Mucosa of descending colon (tissue), 3 donors: ENCODE results near the gene SLC10A3. TPM values are rescaled to one million over a fixed set of nuclear protein-coding genes. Genes with fewer than 3 reads are reported as not detected.

Source experiments
- ATAC-seq: fragments of 200-7000 bp; cut with Tn5 transposase; one replicate; pipeline ENCODE4 v1.9.1; 2020; ENCODE audit warnings: mild to moderate bottlenecking, moderate library complexity
- DNase-seq, 3 donors: peaks; one replicate each; pipeline ENCODE4 v3.0.0-alpha.2; 2020
- H3K36me3 ChIP-seq: fragments of 200-600 bp; one replicate; pipeline ENCODE4 v1.8.0; 2021; ENCODE audit warnings: low read depth, mild to moderate bottlenecking
- H3K4me1 ChIP-seq: fragments of 200-600 bp; one replicate; pipeline ENCODE4 v1.8.0; 2021; ENCODE audit warnings: low read depth, mild to moderate bottlenecking
- H3K4me3 ChIP-seq: fragments of 200-600 bp; one replicate; pipeline ENCODE4 v1.8.0; 2021; ENCODE audit warnings: mild to moderate bottlenecking
- H3K9me3 ChIP-seq: fragments of 200-600 bp; one replicate; pipeline ENCODE4 v1.8.0; 2021; ENCODE audit warnings: mild to moderate bottlenecking
- intact Hi-C, 2 donors: fragments of 100-400 bp; cut with DNase I in 1 of 2; cut with micrococcal nuclease in 1 of 2; formaldehyde crosslinking; loops; one replicate each; pipeline versions ENCODE4 v1.11.0 to v1.11.1; 2022; cut with DNase I, micrococcal nuclease
- total RNA-seq, 3 donors: library from RNA; stranded (reverse); fragmentation: NEBNext Ultra II Directional in 2 of 3; extraction: Animal tissue kit (Norgen Biotek cat#: 25700) in 2 of 3; gene quantifications; one replicate each; pipeline versions ENCODE4 v1.2.1 to v1.2.4, GENCODE V29; 2021 to 2023
- TF ChIP-seq, protein P1 (sequence below): fragments of 200-600 bp; IDR thresholded peaks from one replicate; pipeline ENCODE4 v1.8.0; 2022; ENCODE audit warnings: antibody characterized with exemption, mild to moderate bottlenecking
- donor health status: DM: no; HTN: no; CAD: no; lungs with moderate emphysema.
- donor health status: DM: no; HTN: no; CAD: no.
- donor health status: DM: no; HTN: yes; CAD: no.

Gene SLC10A3
- total RNA-seq, 3 donors from 2014 or later: 26.2 to 30.6 (median 28.0) TPM

DNA sequence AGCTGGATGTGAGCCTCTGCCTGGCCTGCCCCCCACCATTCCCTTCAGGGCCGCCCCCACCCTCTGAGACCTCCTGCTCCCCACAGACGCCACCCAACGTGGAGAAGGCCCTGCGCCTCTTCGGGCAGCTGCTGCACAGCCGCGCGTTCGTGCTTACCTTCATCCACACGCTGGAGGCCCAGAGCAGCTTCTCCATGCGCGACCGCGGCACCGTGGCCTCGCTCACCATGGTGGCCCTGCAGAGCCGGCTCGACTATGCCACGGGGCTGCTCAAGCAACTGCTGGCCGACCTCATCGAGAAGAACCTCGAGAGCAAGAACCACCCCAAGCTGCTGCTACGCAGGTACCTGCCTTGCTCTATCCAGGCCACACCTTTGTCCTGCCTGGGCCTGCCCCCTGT is 22.2 kb downstream of the SLC10A3 start:
- TF ChIP-seq, protein P1, sequence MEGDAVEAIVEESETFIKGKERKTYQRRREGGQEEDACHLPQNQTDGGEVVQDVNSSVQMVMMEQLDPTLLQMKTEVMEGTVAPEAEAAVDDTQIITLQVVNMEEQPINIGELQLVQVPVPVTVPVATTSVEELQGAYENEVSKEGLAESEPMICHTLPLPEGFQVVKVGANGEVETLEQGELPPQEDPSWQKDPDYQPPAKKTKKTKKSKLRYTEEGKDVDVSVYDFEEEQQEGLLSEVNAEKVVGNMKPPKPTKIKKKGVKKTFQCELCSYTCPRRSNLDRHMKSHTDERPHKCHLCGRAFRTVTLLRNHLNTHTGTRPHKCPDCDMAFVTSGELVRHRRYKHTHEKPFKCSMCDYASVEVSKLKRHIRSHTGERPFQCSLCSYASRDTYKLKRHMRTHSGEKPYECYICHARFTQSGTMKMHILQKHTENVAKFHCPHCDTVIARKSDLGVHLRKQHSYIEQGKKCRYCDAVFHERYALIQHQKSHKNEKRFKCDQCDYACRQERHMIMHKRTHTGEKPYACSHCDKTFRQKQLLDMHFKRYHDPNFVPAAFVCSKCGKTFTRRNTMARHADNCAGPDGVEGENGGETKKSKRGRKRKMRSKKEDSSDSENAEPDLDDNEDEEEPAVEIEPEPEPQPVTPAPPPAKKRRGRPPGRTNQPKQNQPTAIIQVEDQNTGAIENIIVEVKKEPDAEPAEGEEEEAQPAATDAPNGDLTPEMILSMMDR: no peak
- H3K9me3 ChIP-seq: no peaks in the 10 kb centered on the region
- no peaks in the 10 kb centered on the region for H3K36me3 ChIP-seq
- ATAC-seq: no peak
- intact Hi-C loops: no loop called here
- H3K4me3 ChIP-seq: no peak overlapping the region
- no peaks in the 10 kb centered on the region for H3K4me1 ChIP-seq
- DNase-seq: no peak

DNA sequence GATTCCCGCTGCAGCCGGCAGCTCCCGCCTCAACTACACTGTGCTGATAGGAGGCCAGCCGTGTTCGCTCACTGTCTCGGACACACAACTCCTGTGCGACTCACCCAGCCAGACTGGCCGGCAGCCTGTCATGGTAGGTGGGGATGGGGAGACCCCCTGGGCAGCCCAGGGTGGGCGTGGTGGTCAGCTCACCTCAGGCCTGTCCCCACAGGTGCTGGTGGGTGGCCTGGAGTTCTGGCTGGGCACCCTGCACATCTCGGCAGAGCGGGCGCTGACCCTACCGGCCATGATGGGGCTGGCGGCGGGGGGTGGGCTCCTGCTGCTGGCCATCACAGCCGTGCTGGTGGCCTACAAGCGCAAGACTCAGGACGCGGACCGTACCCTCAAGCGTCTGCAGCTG is 22.9 kb downstream of the SLC10A3 start:
- ATAC-seq: no peak
- H3K9me3 ChIP-seq: no peaks in the 10 kb centered on the region
- DNase-seq: no peak
- intact Hi-C loops: no loop called here
- no peaks in the 10 kb centered on the region for H3K4me1 ChIP-seq
- no peaks in the 10 kb centered on the region for H3K36me3 ChIP-seq
- H3K4me3 ChIP-seq: no peak overlapping the region
- TF ChIP-seq, protein P1: no peak

- DNase-seq (no peak), ATAC-seq (no peak)
- TF ChIP-seq, protein P1: no peak
- Histone ChIP-seq H3K4me3 (no peak overlapping the region), H3K4me1 (no peaks in the 10 kb centered on the region), H3K9me3 (no peaks in the 10 kb centered on the region), H3K36me3 (no peaks in the 10 kb centered on the region)
- intact Hi-C loops: no loop called here
These were observed 23.5 kb downstream of the SLC10A3 start for GRCh38 chrX:154466907-154467306.

GRCh38 chrX:154466036-154466435 is 24.4 kb downstream of the SLC10A3 start:
- Histone ChIP-seq H3K36me3 (no peaks in the 10 kb centered on the region), H3K9me3 (no peaks in the 10 kb centered on the region), H3K4me3 (no peak overlapping the region), H3K4me1 (no peaks in the 10 kb centered on the region)
- TF ChIP-seq, protein P1: no peak
- ATAC-seq: no peak
- no peak for DNase-seq
- intact Hi-C loops: no loop called here

DNA sequence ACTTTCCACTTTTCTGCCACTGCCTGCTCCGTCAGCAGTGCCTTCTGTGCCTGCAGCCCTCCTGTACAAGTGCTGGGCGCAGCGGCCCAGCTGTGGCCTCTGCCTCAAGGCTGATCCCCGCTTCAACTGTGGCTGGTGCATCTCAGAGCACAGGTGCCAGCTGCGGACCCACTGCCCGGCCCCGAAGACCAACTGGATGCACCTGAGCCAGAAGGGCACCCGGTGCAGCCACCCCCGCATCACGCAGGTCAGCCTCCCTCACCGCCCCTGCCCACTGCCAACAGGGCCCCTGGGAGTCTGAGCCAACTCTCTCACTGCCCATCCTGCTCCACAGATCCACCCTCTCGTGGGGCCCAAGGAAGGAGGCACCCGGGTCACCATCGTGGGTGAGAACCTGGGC is 24.8 kb downstream of the SLC10A3 start:
- H3K36me3 ChIP-seq: no peaks in the 10 kb centered on the region
- ATAC-seq: no peak
- DNase-seq: no peak

More for the DNA sequence above, 24.8 kb downstream of the SLC10A3 start:
- intact Hi-C loops: no loop called here
- Histone ChIP-seq H3K4me3 (no peak overlapping the region), H3K9me3 (no peaks in the 10 kb centered on the region), H3K4me1 (no peaks in the 10 kb centered on the region)
- TF ChIP-seq, protein P1: no peak
